A549 (cell line): ENCODE results near the gene CA10.

Experiments
- CTCF ChIP-seq: fragments of >200 bp; sonication (Bioruptor Twin); formaldehyde crosslinking; IDR thresholded peaks from 3 replicates; pipeline ENCODE4 v1.5.1; 2016
- EP300 ChIP-seq, 2 experiments: fragments of >200 bp; sonication (Bioruptor Twin); formaldehyde crosslinking; IDR thresholded peaks; 2 replicates in 1 of 2; 3 replicates in 1 of 2; pipeline ENCODE4 v1.6.1; 2016 to 2017
- FOSL2 ChIP-seq, 2 experiments: fragments of 450-650 bp in 1 of 2; fragments of >200 bp in 1 of 2; sonication (Bioruptor Twin) in 1 of 2; formaldehyde crosslinking; IDR thresholded peaks; 2 replicates each; pipeline versions ENCODE4 v1.5.0 to v1.6.1; 2016 to 2020; ENCODE audit warnings: mild to moderate bottlenecking in 1 of 2, moderate library complexity in 1 of 2
- MYC ChIP-seq: IDR thresholded peaks from 2 replicates; pipeline ENCODE4 v1.6.1; 2012; ENCODE audit warnings: mild to moderate bottlenecking, inconsistent platforms, low read length, improper control_type of control experiment, borderline replicate concordance
- PBX3 ChIP-seq: IDR thresholded peaks from 2 replicates; pipeline ENCODE4 v1.6.1; 2012
- POLR2A ChIP-seq: IDR thresholded peaks from 2 replicates; pipeline ENCODE4 v1.6.1; 2012; ENCODE audit warnings: mild to moderate bottlenecking, low read length

- TF ChIP-seq CTCF (no peak), MYC (no peak), EP300 (IDR thresholded peaks at IDR 0.05) (no peak), PBX3 (no peak), POLR2A (no peak), FOSL2 (IDR thresholded peaks at IDR 0.05) (no peak), FOSL2 (CRISPR knock-in tag; IDR thresholded peaks at IDR 0.05) (no peak)
These were observed 507.7 kb downstream of the CA10 start for GRCh38 chr17:51650772-51651171.
